SK-N-SH treated with all-trans-retinoic acid at 6 μM for 48 hours (cell line): ENCODE measurements around the gene HBS1L.

Source experiments
- ARNTL ChIP-seq: fragments of 450-650 bp; formaldehyde crosslinking; IDR thresholded peaks from 2 replicates; pipeline ENCODE4 v1.5.0; 2020; ENCODE audit warnings: low read depth, mild to moderate bottlenecking, moderate library complexity, borderline replicate concordance
- BACH2 ChIP-seq: fragments of 250-450 bp; sonication (Bioruptor Pico); IDR thresholded peaks from 2 replicates; pipeline ENCODE4 v1.9.0; 2021; ENCODE audit warnings: mild to moderate bottlenecking, borderline replicate concordance
- GLIS3 ChIP-seq: fragments of 250-450 bp; sonication (Bioruptor Pico); IDR thresholded peaks from 2 replicates; pipeline ENCODE4 v1.5.0; 2020; ENCODE audit warnings: mild to moderate bottlenecking, moderate library complexity
- ISL1 ChIP-seq: fragments of 250-450 bp; sonication (Bioruptor Pico); IDR thresholded peaks from 2 replicates; pipeline ENCODE4 v2.1.2; 2022; ENCODE audit warnings: mild to moderate bottlenecking, moderate library complexity
- OSR1 ChIP-seq: fragments of 250-450 bp; sonication (Bioruptor Pico); IDR thresholded peaks from 2 replicates; pipeline ENCODE4 v1.8.0; 2022; ENCODE audit warnings: moderate library complexity, mild to moderate bottlenecking, inconsistent platforms
- SNAI2 ChIP-seq: fragments of 250-450 bp; sonication (Bioruptor Pico); IDR thresholded peaks from 2 replicates; pipeline ENCODE4 v1.5.0; 2020; ENCODE audit warnings: mild to moderate bottlenecking, moderate library complexity
- ZC3H10 ChIP-seq: fragments of 250-450 bp; sonication (Bioruptor Pico); IDR thresholded peaks from 2 replicates; pipeline ENCODE4 v1.5.1; 2021; ENCODE audit warnings: mild to moderate bottlenecking, moderate library complexity
- ZFP30 ChIP-seq: fragments of 450-650 bp; formaldehyde crosslinking; IDR thresholded peaks from 2 replicates; pipeline ENCODE4 v1.5.0; 2022; ENCODE audit warnings: mild to moderate bottlenecking, moderate library complexity
- ZNF565 ChIP-seq: fragments of 450-650 bp; formaldehyde crosslinking; conservative IDR thresholded peaks from 2 replicates; pipeline ENCODE4 v1.5.0; 2020; ENCODE audit warnings: low read depth, mild to moderate bottlenecking, moderate library complexity
- TF ChIP-seq, protein P1 (sequence below): fragments of 250-450 bp; sonication (Bioruptor Pico); IDR thresholded peaks from 2 replicates; pipeline ENCODE4 v1.5.1; 2020; ENCODE audit warnings: low read depth, mild to moderate bottlenecking, moderate library complexity
- TF ChIP-seq, protein P2 (sequence below): fragments of 250-450 bp; sonication (Bioruptor Pico); IDR thresholded peaks from 2 replicates; pipeline ENCODE4 v1.8.0; 2020; ENCODE audit warnings: mild to moderate bottlenecking, moderate library complexity, borderline replicate concordance

DNA sequence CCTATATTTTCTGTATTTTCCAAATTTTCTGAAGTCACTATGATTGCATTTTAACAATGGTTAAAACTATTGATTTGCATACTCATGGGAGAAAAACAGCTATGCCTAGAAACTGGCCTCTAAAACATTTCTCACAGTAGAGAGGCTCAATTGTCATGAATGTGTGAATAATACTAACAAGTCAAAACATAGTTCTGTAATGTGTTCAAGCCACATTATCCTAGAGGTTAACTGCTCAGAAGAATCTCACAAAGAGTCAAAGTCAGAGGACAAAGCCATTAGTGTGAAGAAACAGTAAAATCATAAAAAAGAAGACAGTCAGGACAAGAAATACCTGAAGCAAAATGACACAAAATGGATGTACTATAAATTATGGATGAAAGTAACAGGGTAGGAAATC is 92.2 kb downstream of the HBS1L start:
- TF ChIP-seq ISL1 (no peak), ZFP30 (CRISPR knock-in tag) (no peak), GLIS3 (CRISPR knock-in tag) (no peak), BACH2 (CRISPR knock-in tag) (no peak), ZNF565 (no peak), ARNTL (CRISPR knock-in tag) (no peak), ZC3H10 (no peak), OSR1 (CRISPR knock-in tag) (no peak), SNAI2 (CRISPR knock-in tag) (no peak)
- TF ChIP-seq, protein P1, sequence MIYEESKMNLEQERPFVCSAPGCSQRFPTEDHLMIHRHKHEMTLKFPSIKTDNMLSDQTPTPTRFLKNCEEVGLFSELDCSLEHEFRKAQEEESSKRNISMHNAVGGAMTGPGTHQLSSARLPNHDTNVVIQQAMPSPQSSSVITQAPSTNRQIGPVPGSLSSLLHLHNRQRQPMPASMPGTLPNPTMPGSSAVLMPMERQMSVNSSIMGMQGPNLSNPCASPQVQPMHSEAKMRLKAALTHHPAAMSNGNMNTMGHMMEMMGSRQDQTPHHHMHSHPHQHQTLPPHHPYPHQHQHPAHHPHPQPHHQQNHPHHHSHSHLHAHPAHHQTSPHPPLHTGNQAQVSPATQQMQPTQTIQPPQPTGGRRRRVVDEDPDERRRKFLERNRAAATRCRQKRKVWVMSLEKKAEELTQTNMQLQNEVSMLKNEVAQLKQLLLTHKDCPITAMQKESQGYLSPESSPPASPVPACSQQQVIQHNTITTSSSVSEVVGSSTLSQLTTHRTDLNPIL (CRISPR knock-in tag), result no peak
- TF ChIP-seq, protein P2, sequence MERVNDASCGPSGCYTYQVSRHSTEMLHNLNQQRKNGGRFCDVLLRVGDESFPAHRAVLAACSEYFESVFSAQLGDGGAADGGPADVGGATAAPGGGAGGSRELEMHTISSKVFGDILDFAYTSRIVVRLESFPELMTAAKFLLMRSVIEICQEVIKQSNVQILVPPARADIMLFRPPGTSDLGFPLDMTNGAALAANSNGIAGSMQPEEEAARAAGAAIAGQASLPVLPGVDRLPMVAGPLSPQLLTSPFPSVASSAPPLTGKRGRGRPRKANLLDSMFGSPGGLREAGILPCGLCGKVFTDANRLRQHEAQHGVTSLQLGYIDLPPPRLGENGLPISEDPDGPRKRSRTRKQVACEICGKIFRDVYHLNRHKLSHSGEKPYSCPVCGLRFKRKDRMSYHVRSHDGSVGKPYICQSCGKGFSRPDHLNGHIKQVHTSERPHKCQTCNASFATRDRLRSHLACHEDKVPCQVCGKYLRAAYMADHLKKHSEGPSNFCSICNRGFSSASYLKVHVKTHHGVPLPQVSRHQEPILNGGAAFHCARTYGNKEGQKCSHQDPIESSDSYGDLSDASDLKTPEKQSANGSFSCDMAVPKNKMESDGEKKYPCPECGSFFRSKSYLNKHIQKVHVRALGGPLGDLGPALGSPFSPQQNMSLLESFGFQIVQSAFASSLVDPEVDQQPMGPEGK (CRISPR knock-in tag), result no peak
